ENCODE results near the gene SLC43A2. TPM values are rescaled to one million over a fixed set of nuclear protein-coding genes. Genes with fewer than 3 reads are reported as not detected.

The SLC43A2 gene
- total RNA-seq, 1 experiment from 2014 or later: 12.9 TPM

- H4K8ac ChIP-seq (replicated peaks; ENCODE audit: insufficient read length, low read depth, low read length): no peak within 1 kb of the TSS
- peaks cover 0 to 2% (median under 1%) of the 10 kb centered on the region in 3 experiments; a peak in 3 of 7 replicates for H3K36me3 Mint-ChIP-seq (ENCODE audit: insufficient read depth in 1 of 3, low read depth in 3 of 3)
- H3K27ac Mint-ChIP-seq: peak within 1 kb of the TSS in 1 of 3 experiments; percentile 61; a peak in 2 of 7 replicates
- WGBS (ENCODE audit: extremely low coverage, insufficient read length, low lambda C conversion rate): no CpG with 5 or more reads among the region's 25 CpGs
- H3K14ac ChIP-seq (ENCODE audit: insufficient read depth, low read length): peak within 1 kb of the TSS; percentile 2; the same call in 1 of the 2 replicates
- no peaks in the 10 kb centered on the region for H3K79me1 ChIP-seq (ENCODE audit: insufficient read depth, low read depth, low read length, poor library complexity, severe bottlenecking)
- peak; percentile 64 for DNase-seq
- H3K27me3 Mint-ChIP-seq (ENCODE audit: low read depth): peaks cover 9% of the 10 kb centered on the region
- no peak within 1 kb of the TSS for H3K4ac ChIP-seq (ENCODE audit: low read depth, low read length)
- no peaks in the 10 kb centered on the region for H3K9me3 ChIP-seq (ENCODE audit: control insufficient read depth, low read depth, low read length)
- H3K27me3 ChIP-seq (ENCODE audit: insufficient read depth, low read length): no peaks in the 10 kb centered on the region; the same call in 1 of the 2 replicates
- peaks cover 31 to 41% of the 10 kb centered on the region in 2 experiments for H3K4me1 Mint-ChIP-seq
- no peak within 1 kb of the TSS for H2BK20ac ChIP-seq (ENCODE audit: low read depth, low read length, poor library complexity, severe bottlenecking)
- no peaks in the 10 kb centered on the region for H4K20me1 ChIP-seq (ENCODE audit: control insufficient read depth, insufficient read depth, insufficient read length)
- peak within 1 kb of the TSS; percentile 23 for H3K4me2 ChIP-seq (ENCODE audit: insufficient read depth, insufficient read length, low read length)
- H3K23ac ChIP-seq (ENCODE audit: insufficient read length, low read depth, low read length): no peak within 1 kb of the TSS
- no peak within 1 kb of the TSS for H4K91ac ChIP-seq (ENCODE audit: insufficient read length, low read depth, low read length)
- no peak within 1 kb of the TSS for H3K56ac ChIP-seq (ENCODE audit: insufficient read length, low read depth, low read length)
- H2BK120ac ChIP-seq (ENCODE audit: low read depth, low read length, poor library complexity, severe bottlenecking): no peak within 1 kb of the TSS
- H3K9ac ChIP-seq (ENCODE audit: extremely low read depth, insufficient read length, low read length): no peak within 1 kb of the TSS
- H4K5ac ChIP-seq (ENCODE audit: insufficient read length, low read depth, low read length): no peak within 1 kb of the TSS
- H2AK5ac ChIP-seq (ENCODE audit: insufficient read length, low read length): no peak within 1 kb of the TSS
- H3T11ph ChIP-seq (ENCODE audit: low read length): no peak within 1 kb of the TSS
- H2AFZ ChIP-seq (ENCODE audit: low read length): no peak within 1 kb of the TSS
- peak within 1 kb of the TSS; percentile 17 to 83; a peak in 4 of 5 replicates for H3K4me3 Mint-ChIP-seq
- H3K27ac ChIP-seq (ENCODE audit: insufficient read length, low read depth, low read length): no peak within 1 kb of the TSS
- no peak within 1 kb of the TSS for H2BK12ac ChIP-seq (ENCODE audit: insufficient read length, low read depth, low read length)
- peaks cover 5% of the 10 kb centered on the region; the same call in 1 of the 2 replicates for H3K4me1 ChIP-seq (ENCODE audit: insufficient read depth, low read length)
- H3K23me2 ChIP-seq (ENCODE audit: insufficient read length, low read depth, low read length, poor library complexity, severe bottlenecking): peaks cover 8% of the 10 kb centered on the region
- TF ChIP-seq CTCF (conservative IDR thresholded peaks at IDR 0.05): no peak
- no peak within 1 kb of the TSS for H2BK5ac ChIP-seq (ENCODE audit: insufficient read length, low read length)
- peaks cover 0 to 8% of the 10 kb centered on the region in 2 experiments; a peak in 1 of 5 replicates for H3K9me3 Mint-ChIP-seq
- no peak within 1 kb of the TSS for H2BK15ac ChIP-seq (ENCODE audit: low read depth, low read length)
- H3K79me2 ChIP-seq (ENCODE audit: insufficient read depth, low read length): no peaks in the 10 kb centered on the region
- no peak within 1 kb of the TSS for H3K18ac ChIP-seq (ENCODE audit: insufficient read length, low read depth, low read length)
Measured at GRCh38 chr17:1645207-1646171, 16.9 kb upstream of the SLC43A2 start, which contains the start of gene SCARF1. TSS of gene SCARF1 (minus strand) at chr17:1645732. CDS start at chr17:1645697, 35 bp downstream.

All from H9 (cell line).